K562 (cell line): Measurements from ENCODE around the gene FAAH. TPM values are rescaled to one million over a fixed set of nuclear protein-coding genes. Genes with fewer than 3 reads are reported as not detected.

Experiments
- BDP1 ChIP-seq: IDR thresholded peaks from 3 replicates; pipeline ENCODE4 v1.6.1; 2011; ENCODE audit not compliant: insufficient read length, insufficient read depth
- CBFB ChIP-seq: sonication (generic); formaldehyde crosslinking; IDR thresholded peaks from 2 replicates; pipeline ENCODE4 v1.4.0; 2020; ENCODE audit warnings: mild to moderate bottlenecking, missing genetic modification reagents
- CREB1 ChIP-seq, 2 experiments: sonication (generic) in 1 of 2; formaldehyde crosslinking in 1 of 2; IDR thresholded peaks; 2 replicates each; pipeline versions ENCODE4 v1.6.1 to v1.8.0; 2012 to 2022; ENCODE audit warnings: inconsistent platforms in 1 of 2, mild to moderate bottlenecking in 1 of 2, missing genetic modification reagents in 1 of 2, moderate library complexity in 1 of 2
- ERF ChIP-seq: fragments of 450-650 bp; formaldehyde crosslinking; IDR thresholded peaks from 2 replicates; pipeline ENCODE4 v1.4.0; 2020; ENCODE audit warnings: mild to moderate bottlenecking, mixed read lengths
- FOXK1 ChIP-seq: sonication (generic); formaldehyde crosslinking; IDR thresholded peaks from 2 replicates; pipeline ENCODE4 v1.8.0; 2022; ENCODE audit warnings: missing genetic modification reagents, mild to moderate bottlenecking, borderline replicate concordance
- FOXO4 ChIP-seq: fragments of 450-650 bp; formaldehyde crosslinking; IDR thresholded peaks from 2 replicates; pipeline ENCODE4 v1.4.0; 2020; ENCODE audit warnings: mild to moderate bottlenecking, moderate library complexity
- HLTF ChIP-seq: fragments of 450-650 bp; IDR thresholded peaks from 2 replicates; pipeline ENCODE4 v1.6.1; 2016
- SMC3 ChIP-seq: conservative IDR thresholded peaks from 2 replicates; pipeline ENCODE4 v1.6.1; 2011; ENCODE audit warnings: low read depth, low read length, improper control_type of control experiment; ENCODE audit not compliant: insufficient read depth
- ZFP36 ChIP-seq: fragments of 150-350 bp; IDR thresholded peaks from 2 replicates; pipeline ENCODE4 v1.6.1; 2018; ENCODE audit warnings: low read length, low read depth; ENCODE audit not compliant: partially characterized antibody
- ZNF263 ChIP-seq: sonication (generic); formaldehyde crosslinking; IDR thresholded peaks from 2 replicates; pipeline ENCODE4 v1.8.0; 2022; ENCODE audit warnings: mild to moderate bottlenecking, missing genetic modification reagents, borderline replicate concordance
- ZNF407 ChIP-seq: fragments of 450-650 bp; IDR thresholded peaks from 2 replicates; pipeline ENCODE4 v1.6.1; 2016; ENCODE audit warnings: low read depth
- ZNF589 ChIP-seq: fragments of 200-800 bp; sonication (Bioruptor generic); IDR thresholded peaks from 2 replicates; pipeline ENCODE4 v1.6.1; 2016; ENCODE audit warnings: low read depth, missing genetic modification characterization, missing compliant biosample characterization
- polyA plus RNA-seq, 8 experiments: library from polyadenylated mRNA; depleted of rRNA in 4 of 8; stranded (reverse) in 5 of 8; unstranded in 3 of 8; fragments of >200 nt; fragmentation: Nextera tagmentation in 2 of 8; fragmentation: Illumina TruSeq in 1 of 8; extraction: Ambion mirVana in 2 of 8; extraction: Trizol in 1 of 8; gene quantifications; 2 replicates each; pipeline versions ENCODE4 v1.2.1 to v1.2.3, GENCODE V29; 2011 to 2014; ENCODE audit warnings: inconsistent platforms in 1 of 8, missing spikeins in 1 of 8
- total RNA-seq, 7 experiments: library from RNA; depleted of rRNA in 6 of 7; stranded (reverse); fragments of >200 nt in 6 of 7; fragmentation: Illumina TruSeq in 2 of 7; extraction: Trizol in 2 of 7; gene quantifications; 2 replicates each; pipeline versions ENCODE4 v1.2.1 to v1.2.3, GENCODE V29; 2011 to 2021; ENCODE audit warnings: low replicate concordance in 1 of 7
- TF ChIP-seq, protein P1 (sequence below), 2 experiments: IDR thresholded peaks in 1 of 2; conservative IDR thresholded peaks in 1 of 2; 2 replicates each; pipeline ENCODE4 v1.6.1; 2016; ENCODE audit warnings: low read depth in 2 of 2, mild to moderate bottlenecking in 1 of 2, missing compliant biosample characterization in 1 of 2, missing genetic modification characterization in 1 of 2, moderate library complexity in 1 of 2

Gene FAAH
- total and polyA plus RNA-seq, 9 of the 15 experiments (the other 6 are each of a cell fraction or from before 2014, with no cell fraction given) = 0.06 to 1.1 (median 0.32) TPM

DNA sequence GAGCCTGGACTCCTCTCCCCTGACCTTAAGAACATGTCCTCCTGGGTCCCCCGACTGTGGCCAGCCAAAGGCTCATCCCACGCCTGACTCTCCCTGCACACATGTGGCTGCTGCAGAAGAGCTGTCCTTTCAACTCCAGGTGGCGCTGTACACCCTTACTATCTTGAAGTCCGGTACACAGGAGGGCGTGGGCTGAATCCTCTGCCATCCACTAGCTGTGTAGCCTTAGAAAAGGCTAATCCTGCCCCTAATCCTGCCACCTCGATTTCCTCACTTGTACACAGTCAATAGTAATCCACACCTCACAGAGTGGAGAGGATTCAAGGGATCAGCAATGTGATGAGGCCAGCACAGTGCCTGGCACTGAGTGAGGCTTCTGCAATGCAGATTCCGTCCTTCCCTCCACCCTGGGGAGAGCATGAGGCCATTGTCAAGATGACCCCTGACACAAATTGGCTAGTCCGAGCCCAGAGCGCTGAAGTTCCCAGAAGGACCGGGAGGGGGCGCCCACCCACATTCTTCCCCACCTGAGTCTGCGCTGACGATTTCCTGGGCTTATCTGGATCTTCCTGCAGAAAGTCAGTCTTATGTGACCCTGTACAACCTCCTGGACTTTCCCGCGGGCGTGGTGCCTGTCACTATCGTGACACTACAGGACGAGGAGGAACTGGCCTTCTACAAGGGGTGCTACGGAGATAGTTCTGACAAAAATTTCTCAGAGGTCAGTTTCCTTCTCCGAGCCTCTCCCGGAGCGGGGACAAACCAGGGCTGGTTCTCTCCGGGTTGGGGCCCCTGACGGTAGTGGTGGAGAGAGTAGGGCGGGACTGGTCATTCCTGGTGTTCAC, 48.4 kb downstream of the FAAH start (continued):
- TF ChIP-seq, protein P1, sequence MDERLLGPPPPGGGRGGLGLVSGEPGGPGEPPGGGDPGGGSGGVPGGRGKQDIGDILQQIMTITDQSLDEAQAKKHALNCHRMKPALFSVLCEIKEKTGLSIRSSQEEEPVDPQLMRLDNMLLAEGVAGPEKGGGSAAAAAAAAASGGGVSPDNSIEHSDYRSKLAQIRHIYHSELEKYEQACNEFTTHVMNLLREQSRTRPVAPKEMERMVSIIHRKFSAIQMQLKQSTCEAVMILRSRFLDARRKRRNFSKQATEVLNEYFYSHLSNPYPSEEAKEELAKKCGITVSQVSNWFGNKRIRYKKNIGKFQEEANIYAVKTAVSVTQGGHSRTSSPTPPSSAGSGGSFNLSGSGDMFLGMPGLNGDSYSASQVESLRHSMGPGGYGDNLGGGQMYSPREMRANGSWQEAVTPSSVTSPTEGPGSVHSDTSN (CRISPR knock-in tag; IDR thresholded peaks at IDR 0.05; ENCODE audit: low read depth) = no peak
- TF ChIP-seq, protein P1 (tag; conservative IDR thresholded peaks at IDR 0.05; ENCODE audit: low read depth) = peak; percentile 48; the same call in 1 of the 2 replicates
- TF ChIP-seq ZFP36 (peak; percentile 1), ERF (no peak), BDP1 (no peak), CREB1 (IDR thresholded peaks at IDR 0.05) (peak; percentile 56), CREB1 (CRISPR knock-in tag; IDR thresholded peaks at IDR 0.05) (peak; percentile 84), ZNF407 (peak; percentile 70; the same call in 1 of the 2 replicates), SMC3 (peak; percentile 60), ZNF263 (CRISPR knock-in tag) (0 out of 2 replicates have a peak, but pooled peaks have one; percentile 4), ZNF589 (CRISPR knock-in tag) (no peak), FOXO4 (CRISPR knock-in tag) (no peak), FOXK1 (CRISPR knock-in tag) (peak; percentile 89), CBFB (CRISPR knock-in tag) (peak; percentile 86), HLTF (peak; percentile 97)
